Natural killer cell (primary cell): ENCODE results near the gene TTC28. TPM values are rescaled to one million over a fixed set of nuclear protein-coding genes. Genes with fewer than 3 reads are reported as not detected.

Experiments used
- ATAC-seq, 3 donors: fragments of 150-1000 bp in 2 of 3; fragments of 200-7000 bp in 1 of 3; cut with Tn5 transposase; 1 replicate in 1 of 3; 2 replicates in 2 of 3; pipeline ENCODE4 v1.10.0; 2021; ENCODE audit warnings: mild to moderate bottlenecking in 2 of 3, moderate library complexity in 2 of 3
- DNase-seq, 2 donors: peaks; one replicate each; pipeline versions ENCODE4 v3.0.0 to v3.0.0-alpha.2; 2013 to 2021; ENCODE audit warnings: mixed read lengths in 1 of 2
- H3K27ac ChIP-seq: one replicate; pipeline ENCODE4 v1.5.1; 2013; ENCODE audit warnings: mild to moderate bottlenecking, low read length
- H3K27me3 ChIP-seq: one replicate; pipeline ENCODE4 v1.6.1; 2013; ENCODE audit warnings: low read length; ENCODE audit not compliant: control insufficient read depth, insufficient read depth
- H3K36me3 ChIP-seq: one replicate; pipeline ENCODE4 v1.6.1; 2013; ENCODE audit warnings: low read length; ENCODE audit not compliant: control insufficient read depth, insufficient read depth
- H3K4me1 ChIP-seq: one replicate; pipeline ENCODE4 v1.6.1; 2013; ENCODE audit warnings: low read length; ENCODE audit not compliant: control insufficient read depth, insufficient read depth
- H3K4me3 ChIP-seq: one replicate; pipeline ENCODE4 v1.5.1; 2013; ENCODE audit warnings: low read length
- H3K9me3 ChIP-seq: one replicate; pipeline ENCODE4 v1.6.1; 2013; ENCODE audit warnings: low read length; ENCODE audit not compliant: control insufficient read depth, insufficient read depth
- H3K27ac Mint-ChIP-seq, 2 donors: one replicate each; pipeline ENCODE4 v1.8.0; 2022; ENCODE audit warnings: mild to moderate bottlenecking in 2 of 2, mixed read lengths in 2 of 2, moderate library complexity in 1 of 2
- H3K27me3 Mint-ChIP-seq, 2 donors: one replicate each; pipeline ENCODE4 v1.8.0; 2022; ENCODE audit warnings: low read depth in 2 of 2, mixed read lengths in 2 of 2
- H3K36me3 Mint-ChIP-seq: one replicate; pipeline ENCODE4 v1.8.0; 2022; ENCODE audit warnings: mixed read lengths
- H3K4me1 Mint-ChIP-seq, 2 donors: one replicate each; pipeline ENCODE4 v1.8.0; 2022; ENCODE audit warnings: mixed read lengths in 2 of 2
- H3K4me3 Mint-ChIP-seq: one replicate; pipeline ENCODE4 v1.8.0; 2022; ENCODE audit warnings: mild to moderate bottlenecking, moderate library complexity, mixed read lengths
- H3K9me3 Mint-ChIP-seq, 2 donors: one replicate each; pipeline ENCODE4 v1.8.0; 2022; ENCODE audit warnings: mixed read lengths in 2 of 2
- CTCF ChIP-seq: fragments of 200-600 bp; IDR thresholded peaks from one replicate; pipeline ENCODE4 v1.8.0; 2022; ENCODE audit warnings: antibody characterized with exemption
- WGBS: methylation state at CpG from one replicate; pipeline ENCODE4 v1.1.7; 2013; ENCODE audit warnings: missing lambda C conversion rate; ENCODE audit not compliant: insufficient coverage; 5-methylcytosine and 5-hydroxymethylcytosine counted together
- intact Hi-C: fragments of 100-400 bp; cut with micrococcal nuclease; formaldehyde crosslinking; loops from one replicate; pipeline ENCODE4 v1.14.2; 2022
- total RNA-seq, 4 donors: library from RNA; stranded (reverse); fragments of 120-200 nt in 1 of 4; gene quantifications; one replicate each; pipeline versions ENCODE4 v1.2.3 to v1.2.4, GENCODE V29; 2013 to 2022

The TTC28 gene
- total RNA-seq, 3 donors from 2014 or later (not counting 1 experiment from before 2014, with no cell fraction given): 4.1 to 10.0 (median 8.6) TPM

GRCh38 chr22:28440592-28441390 lies 238.8 kb downstream of the TTC28 start:
- WGBS: 51% methylated on average over 2 of the region's 4 CpGs
- H3K27ac ChIP-seq: no peak overlapping the region
- Mint-ChIP-seq H3K27me3 (peaks cover 7% of the 10 kb centered on the region in 2 donors), H3K36me3 (no peaks in the 10 kb centered on the region), H3K9me3 (no peaks in the 10 kb centered on the region), H3K27ac (no peak overlapping the region), H3K4me1 (peaks cover 10 to 14% of the 10 kb centered on the region in 2 donors), H3K4me3 (no peak overlapping the region)
- intact Hi-C loops: loop anchor here (5.0 to 10.0 kb wide), 2 partner anchors 418 to 556 kb away; no protein-coding TSS in a partner anchor
- ATAC-seq: no peak
- no peaks in the 10 kb centered on the region for H3K9me3 ChIP-seq
- H3K4me3 ChIP-seq: no peak overlapping the region
- H3K36me3 ChIP-seq: no peaks in the 10 kb centered on the region
- peaks cover 16% of the 10 kb centered on the region for H3K4me1 ChIP-seq
- H3K27me3 ChIP-seq: no peaks in the 10 kb centered on the region
- peak in 1 of 2 donors; percentile 6 for DNase-seq
- TF ChIP-seq CTCF: no peak

GRCh38 chr22:28438183-28438768 lies 241.4 kb downstream of the TTC28 start:
- Histone ChIP-seq H3K9me3 (no peaks in the 10 kb centered on the region), H3K27ac (no peak overlapping the region), H3K4me1 (peaks cover 16% of the 10 kb centered on the region), H3K4me3 (no peak overlapping the region), H3K36me3 (no peaks in the 10 kb centered on the region), H3K27me3 (no peaks in the 10 kb centered on the region)
- intact Hi-C loops: no loop called here
- peaks cover 3 to 7% of the 10 kb centered on the region in 2 donors for H3K27me3 Mint-ChIP-seq
- TF ChIP-seq CTCF: no peak
- no peaks in the 10 kb centered on the region for H3K9me3 Mint-ChIP-seq
- WGBS: no CpG with 5 or more reads among the region's 1 CpG
- H3K27ac Mint-ChIP-seq: no peak overlapping the region
- no peak overlapping the region for H3K4me3 Mint-ChIP-seq
- ATAC-seq: no peak
- H3K4me1 Mint-ChIP-seq: peaks cover 6 to 11% of the 10 kb centered on the region in 2 donors
- no peak for DNase-seq
- H3K36me3 Mint-ChIP-seq: no peaks in the 10 kb centered on the region

- H3K36me3 ChIP-seq: no peaks in the 10 kb centered on the region
- WGBS: 100% methylated on average over 1 of the region's 3 CpGs
- intact Hi-C loops: no loop called here
- no peak for DNase-seq
- H3K4me3 Mint-ChIP-seq: no peak overlapping the region
- H3K36me3 Mint-ChIP-seq: no peaks in the 10 kb centered on the region
- H3K27me3 Mint-ChIP-seq: peaks cover 4 to 7% of the 10 kb centered on the region in 2 donors
- no peak overlapping the region for H3K27ac Mint-ChIP-seq
- no peak for ATAC-seq
- no peak overlapping the region for H3K4me3 ChIP-seq
- H3K4me1 Mint-ChIP-seq: no peaks in the 10 kb centered on the region
- H3K9me3 ChIP-seq: no peaks in the 10 kb centered on the region
- H3K27me3 ChIP-seq: no peaks in the 10 kb centered on the region
- H3K27ac ChIP-seq: no peak overlapping the region
- H3K9me3 Mint-ChIP-seq: no peaks in the 10 kb centered on the region
- H3K4me1 ChIP-seq: no peaks in the 10 kb centered on the region
- TF ChIP-seq CTCF: no peak
Observed at GRCh38 chr22:28435982-28436381, 243.7 kb downstream of the TTC28 start.
